GM18498 (cell line): ENCODE data around the gene SLC39A13.
A peak's percentile ranks its signal among the peaks of the same experiment; 100 is the strongest.

Experiments
- ATAC-seq: cut with Tn5 transposase; IDR thresholded peaks from one replicate; pipeline ENCODE4 v1.9.1; 2021; ENCODE audit warnings: mild to moderate bottlenecking, moderate library complexity; ENCODE audit not compliant: unreplicated experiment

Gene SLC39A13

GRCh38 chr11:47400768-47401279 lies 7.6 kb upstream of the SLC39A13 start:
- ATAC-seq, result peak; percentile 77

- ATAC-seq, result no peak
Measured at GRCh38 chr11:47403135-47403534, 5.3 kb upstream of the SLC39A13 start.

GRCh38 chr11:47403571-47403970 lies 4.8 kb upstream of the SLC39A13 start:
- ATAC-seq, result no peak

- ATAC-seq, result no peak
Measured at GRCh38 chr11:47406896-47407745, 1.3 kb upstream of the SLC39A13 start.

GRCh38 chr11:47408598-47409439 lies 429 bp downstream of the SLC39A13 start:
- no peak for ATAC-seq

- no peak for ATAC-seq
Measured at GRCh38 chr11:47409440-47410369, 1.3 kb downstream of the SLC39A13 start.

GRCh38 chr11:47410370-47411264 lies 2.2 kb downstream of the SLC39A13 start:
- ATAC-seq, result no peak

GRCh38 chr11:47411884-47412746 lies 3.7 kb downstream of the SLC39A13 start:
- no peak for ATAC-seq

- ATAC-seq, result no peak
Measured at GRCh38 chr11:47413351-47413750, 5.0 kb downstream of the SLC39A13 start.

- ATAC-seq, result no peak
Measured at GRCh38 chr11:47413908-47414684, 5.7 kb downstream of the SLC39A13 start.

- ATAC-seq, result no peak
Measured at GRCh38 chr11:47414685-47415070, 6.3 kb downstream of the SLC39A13 start.

- no peak for ATAC-seq
Measured at GRCh38 chr11:47415091-47415854, 6.9 kb downstream of the SLC39A13 start.

GRCh38 chr11:47415949-47416472 lies 7.6 kb downstream of the SLC39A13 start:
- ATAC-seq, result no peak

GRCh38 chr11:47417712-47418111 lies 9.3 kb downstream of the SLC39A13 start:
- ATAC-seq, result no peak

GRCh38 chr11:47418454-47419259 lies 10.3 kb downstream of the SLC39A13 start:
- ATAC-seq, result no peak

- no peak for ATAC-seq
Measured at GRCh38 chr11:47425611-47426010, 17.2 kb downstream of the SLC39A13 start.
